ENCODE measurements around the gene DCAF17.

Gene DCAF17, protein sequence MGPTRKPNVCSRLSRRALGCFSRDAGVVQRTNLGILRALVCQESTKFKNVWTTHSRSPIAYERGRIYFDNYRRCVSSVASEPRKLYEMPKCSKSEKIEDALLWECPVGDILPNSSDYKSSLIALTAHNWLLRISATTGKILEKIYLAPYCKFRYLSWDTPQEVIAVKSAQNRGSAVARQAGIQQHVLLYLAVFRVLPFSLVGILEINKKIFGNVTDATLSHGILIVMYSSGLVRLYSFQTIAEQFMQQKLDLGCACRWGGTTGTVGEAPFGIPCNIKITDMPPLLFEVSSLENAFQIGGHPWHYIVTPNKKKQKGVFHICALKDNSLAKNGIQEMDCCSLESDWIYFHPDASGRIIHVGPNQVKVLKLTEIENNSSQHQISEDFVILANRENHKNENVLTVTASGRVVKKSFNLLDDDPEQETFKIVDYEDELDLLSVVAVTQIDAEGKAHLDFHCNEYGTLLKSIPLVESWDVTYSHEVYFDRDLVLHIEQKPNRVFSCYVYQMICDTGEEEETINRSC

DNA sequence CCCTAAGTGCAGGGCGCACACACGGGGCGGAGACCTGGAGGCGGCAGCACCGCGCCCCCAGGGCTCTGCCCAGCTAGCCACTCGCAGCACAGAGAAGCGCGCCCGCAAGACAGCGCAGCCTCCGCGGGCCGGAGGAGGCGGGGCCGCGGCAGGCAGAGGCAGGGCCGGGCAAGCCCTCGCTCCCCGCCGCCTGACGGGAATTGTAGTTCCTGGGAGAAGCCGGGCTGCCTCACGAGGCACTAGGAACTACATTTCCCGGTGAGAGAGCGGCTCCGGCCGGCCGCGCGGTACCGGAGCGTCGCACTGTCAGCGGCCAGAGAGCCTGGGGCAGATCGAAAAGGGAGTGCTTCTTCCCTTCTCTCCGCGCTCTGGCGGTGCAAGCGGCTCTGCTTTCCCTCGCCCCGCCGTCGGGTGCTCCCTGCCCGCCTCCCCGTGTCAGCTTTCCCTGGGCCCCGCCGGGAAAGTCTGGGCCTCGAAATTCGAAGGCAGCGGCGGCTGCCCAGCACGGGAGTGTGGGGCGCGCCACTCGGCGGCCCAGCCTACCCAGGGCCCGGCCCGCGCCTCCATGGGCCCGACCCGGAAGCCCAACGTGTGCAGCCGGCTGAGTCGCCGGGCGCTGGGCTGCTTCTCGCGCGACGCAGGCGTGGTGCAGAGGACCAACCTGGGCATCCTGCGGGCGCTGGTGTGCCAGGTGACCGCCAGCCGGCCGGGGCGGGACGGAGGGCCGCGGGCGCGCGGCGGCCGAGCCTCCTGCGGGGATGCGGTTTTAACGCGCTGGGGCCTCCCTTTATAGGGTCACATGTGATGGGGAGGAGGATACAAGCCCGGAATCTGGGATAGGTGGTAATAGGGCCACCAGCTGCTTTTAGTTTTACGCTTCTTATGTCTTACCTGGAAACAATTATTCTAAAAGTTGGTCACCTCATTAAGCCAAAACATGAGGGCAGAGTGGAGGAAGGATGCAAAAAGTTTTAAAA lies at the start of gene DCAF17:
DCAF17 (plus strand) TSS at position 214 of the 977 bp plus-strand sequence; CDS start at position 566, 352 bp downstream.
- peak; percentile 92 for DNase-seq (ENCODE audit: low read depth)

- no peak for DNase-seq (ENCODE audit: low read depth)
These were observed 47.4 kb upstream of the DCAF17 start for GRCh38 chr2:171386627-171387026.

DNA sequence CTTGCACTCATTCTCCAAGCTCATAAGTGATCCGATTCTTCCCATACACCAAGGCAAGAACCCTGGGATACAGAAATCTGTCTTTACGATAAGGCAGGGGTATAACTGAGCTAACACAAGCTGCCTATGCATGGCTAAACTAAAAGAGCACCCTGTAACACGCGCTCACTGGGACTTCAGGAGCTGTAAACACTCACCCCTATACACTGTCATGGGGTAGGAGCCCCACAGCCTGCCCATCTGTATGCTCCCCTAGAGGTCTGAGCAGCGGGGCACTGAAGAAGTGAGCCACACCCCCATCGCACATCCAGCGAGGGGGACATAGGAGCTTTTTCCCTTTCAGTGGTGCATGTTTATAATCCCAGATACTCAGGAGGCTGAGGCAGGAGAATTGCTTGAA lies 47.0 kb upstream of the DCAF17 start:
- DNase-seq (ENCODE audit: low read depth), result no peak

GRCh38 chr2:171389325-171389724 lies 44.7 kb upstream of the DCAF17 start:
- DNase-seq (ENCODE audit: low read depth), result no peak

- DNase-seq (ENCODE audit: low read depth), result no peak
These were observed 44.2 kb upstream of the DCAF17 start for GRCh38 chr2:171389780-171390179.

DNA sequence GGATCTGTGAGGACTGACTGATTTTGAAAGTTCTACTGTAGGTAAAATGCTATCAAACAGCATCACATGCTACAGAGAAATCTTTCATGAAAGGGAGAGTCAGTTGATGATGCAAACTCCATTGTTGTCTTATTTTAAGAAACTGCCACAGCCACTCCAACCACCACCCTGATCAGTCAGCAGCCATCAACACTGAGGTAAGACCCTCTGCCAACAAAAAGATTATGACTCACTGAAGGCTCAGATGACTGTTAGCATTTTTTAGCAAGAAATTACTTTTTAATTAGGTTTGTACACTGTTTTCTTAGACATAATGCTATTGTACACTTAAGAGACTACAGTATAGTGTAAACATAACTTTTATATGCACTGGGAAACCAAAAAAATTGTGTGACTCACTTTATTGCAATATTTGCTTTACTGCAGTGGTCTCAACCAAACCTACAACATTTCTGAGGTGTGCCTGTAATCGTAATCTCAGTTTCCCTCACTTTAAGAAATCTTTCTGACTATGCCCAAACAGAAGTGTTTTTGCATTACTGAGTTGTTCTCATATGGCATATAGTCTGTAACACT lies 43.0 kb upstream of the DCAF17 start:
- peak; percentile 36 for DNase-seq (ENCODE audit: low read depth)

GRCh38 chr2:171391532-171391931 lies 42.5 kb upstream of the DCAF17 start:
- no peak for DNase-seq (ENCODE audit: low read depth)

GRCh38 chr2:171393487-171393886 lies 40.5 kb upstream of the DCAF17 start:
- DNase-seq (ENCODE audit: low read depth), result no peak

DNA sequence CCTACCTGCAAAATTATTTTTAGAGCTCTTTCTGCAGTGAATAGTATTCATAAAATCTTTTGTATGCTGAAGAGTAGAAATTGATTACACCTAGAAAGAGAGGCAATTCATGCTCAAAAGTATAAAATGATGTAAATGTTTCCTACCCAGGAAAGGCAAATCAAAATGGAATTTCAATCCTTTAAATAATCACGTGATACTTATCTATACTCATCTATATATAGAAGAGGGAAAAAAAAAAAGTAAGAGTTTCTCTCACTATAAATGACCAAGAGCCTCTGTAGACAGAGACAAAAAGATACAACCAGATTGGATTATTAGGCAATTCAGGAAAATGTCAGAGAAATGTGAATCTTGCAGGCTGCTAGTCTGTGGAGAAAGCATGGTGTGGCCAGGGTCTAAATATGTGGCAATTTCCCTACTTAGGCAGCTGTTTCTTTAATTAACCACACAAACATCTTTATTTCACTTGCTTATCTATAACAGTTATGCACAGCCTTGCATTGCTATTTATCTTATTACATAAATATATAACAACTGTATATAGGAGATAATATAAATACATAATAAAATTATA lies 39.8 kb upstream of the DCAF17 start:
- DNase-seq (ENCODE audit: low read depth), result no peak

GRCh38 chr2:171399292-171399691 lies 34.7 kb upstream of the DCAF17 start:
- DNase-seq (ENCODE audit: low read depth), result no peak

GRCh38 chr2:171400395-171400794 lies 33.6 kb upstream of the DCAF17 start:
- DNase-seq (ENCODE audit: low read depth), result no peak

DNA sequence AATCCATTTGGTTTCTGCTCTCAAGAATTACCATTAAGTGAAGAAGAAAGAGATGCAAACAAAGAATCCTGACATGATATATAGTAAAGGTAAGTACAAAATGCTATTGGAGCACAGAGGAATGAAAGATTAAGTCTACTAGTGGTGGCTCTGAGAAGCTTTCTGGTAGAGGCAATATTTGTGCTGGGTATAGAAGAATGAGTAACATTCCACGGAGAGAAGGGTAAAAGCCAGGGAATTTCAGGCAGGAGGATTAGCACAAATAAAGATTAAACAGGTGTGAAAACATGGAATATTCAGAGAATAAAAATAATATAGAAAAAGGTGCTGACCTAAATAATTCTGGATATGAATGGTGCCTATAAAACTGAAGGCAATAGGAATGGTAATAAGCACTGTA lies 32.1 kb upstream of the DCAF17 start:
- no peak for DNase-seq (ENCODE audit: low read depth)

- DNase-seq (ENCODE audit: low read depth), result no peak
These were observed 31.0 kb upstream of the DCAF17 start for GRCh38 chr2:171402906-171403580.

DNA sequence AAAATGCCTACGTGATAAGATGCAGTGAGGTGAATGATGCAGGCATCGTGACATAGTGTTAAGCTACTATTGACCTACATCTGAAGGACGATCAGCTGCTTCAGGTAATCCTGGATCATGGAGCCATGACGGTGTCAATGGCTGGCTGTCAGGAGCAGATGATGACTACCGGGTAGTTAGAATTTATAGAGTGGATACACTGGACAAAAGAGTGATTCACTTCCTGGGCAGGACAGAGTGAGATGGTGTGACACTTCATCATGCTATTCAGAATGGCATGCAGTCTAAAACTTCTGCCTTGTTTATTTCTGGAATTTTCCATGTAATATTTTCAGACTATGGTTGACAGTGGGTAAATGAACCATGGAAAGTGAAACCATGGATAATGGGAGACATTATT lies 29.8 kb upstream of the DCAF17 start:
- peak; percentile 53 for DNase-seq (ENCODE audit: low read depth)

DNA sequence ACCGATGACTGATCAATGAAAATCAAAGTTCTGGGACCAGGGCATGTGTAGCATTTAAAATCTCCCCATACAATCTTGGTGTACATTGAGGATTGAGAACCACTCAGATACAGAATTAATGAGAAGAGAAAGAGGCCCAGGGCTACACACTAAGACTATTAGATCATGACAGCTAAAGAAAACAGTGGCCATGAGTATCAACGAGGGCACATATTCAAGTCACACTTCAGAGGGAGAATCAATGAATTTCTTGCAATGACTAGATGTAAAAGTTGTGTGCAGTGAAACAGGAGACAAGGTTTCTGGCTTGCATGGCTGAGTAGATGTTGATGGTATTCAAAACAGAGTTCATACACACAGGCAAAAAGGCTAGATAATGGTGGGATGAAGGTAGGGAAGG lies 29.3 kb upstream of the DCAF17 start:
- no peak for DNase-seq (ENCODE audit: low read depth)

- DNase-seq (ENCODE audit: low read depth), result no peak
These were observed 28.5 kb upstream of the DCAF17 start for GRCh38 chr2:171405546-171405945.

- no peak for DNase-seq (ENCODE audit: low read depth)
These were observed 28.0 kb upstream of the DCAF17 start for GRCh38 chr2:171406044-171406443.

GRCh38 chr2:171407030-171407675 lies 26.9 kb upstream of the DCAF17 start:
- DNase-seq (ENCODE audit: low read depth), result no peak

- no peak for DNase-seq (ENCODE audit: low read depth)
These were observed 26.4 kb upstream of the DCAF17 start for GRCh38 chr2:171407676-171408044.

DNA sequence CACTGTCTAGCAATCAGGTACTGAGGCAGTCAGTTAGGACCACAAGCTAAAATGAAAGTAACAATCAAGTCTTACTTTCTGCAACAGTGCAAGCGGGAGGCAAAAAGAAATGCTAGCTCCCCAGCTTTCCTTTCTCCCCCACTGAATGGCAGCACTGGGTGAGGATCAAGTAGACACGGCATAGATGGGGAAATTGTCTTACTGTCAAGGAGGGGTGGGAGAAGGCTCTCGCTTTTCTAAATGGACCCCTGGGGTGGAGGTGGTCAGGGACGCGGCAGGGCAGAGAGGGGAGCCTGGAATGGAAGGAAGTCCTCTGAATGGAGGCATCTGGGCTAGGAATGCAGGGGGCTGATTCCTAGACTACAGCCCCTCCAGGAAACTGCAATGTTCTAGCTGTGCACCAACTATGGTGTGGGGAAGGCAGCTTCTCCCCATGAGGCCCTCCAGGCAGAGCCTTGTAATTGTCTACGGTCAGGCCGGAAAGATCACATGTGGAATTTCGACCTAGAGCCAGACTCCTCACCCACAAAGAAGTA lies 24.5 kb upstream of the DCAF17 start:
- DNase-seq (ENCODE audit: low read depth), result no peak

DNA sequence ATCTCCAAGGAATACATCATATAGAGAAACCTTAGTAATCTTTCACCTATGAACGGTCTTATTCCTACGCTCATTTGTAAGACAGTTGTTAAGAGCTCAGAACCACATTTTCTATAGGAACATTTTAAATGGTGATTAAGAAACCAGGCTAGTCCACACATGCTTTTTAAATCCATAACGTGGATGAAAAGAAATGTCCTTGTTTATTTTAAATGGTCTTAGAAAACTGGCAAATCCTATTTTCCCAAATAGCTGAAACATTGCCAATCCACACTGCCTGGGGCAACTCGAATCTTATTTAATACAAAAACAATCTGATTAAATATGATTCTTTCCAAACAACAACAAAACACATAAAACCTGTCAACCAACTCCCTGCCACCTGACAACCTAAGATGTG lies 23.9 kb upstream of the DCAF17 start:
- DNase-seq (ENCODE audit: low read depth), result no peak
